Umbilical cord (tissue), 2 donors: ENCODE results near the gene RHEX. TPM values are rescaled to one million over a fixed set of nuclear protein-coding genes. Genes with fewer than 3 reads are reported as not detected.

Experiments used
- DNase-seq: peaks from one replicate; pipeline ENCODE4 v3.0.0-alpha.2; 2015; ENCODE audit warnings: low spot score
- total RNA-seq: library from RNA; depleted of rRNA; stranded (reverse); fragments of >200 nt; gene quantifications from one replicate; pipeline ENCODE4 v1.2.3, GENCODE V29; 2014; ENCODE audit warnings: low replicate concordance; ENCODE audit not compliant: insufficient read depth

The RHEX gene
- total RNA-seq, 1 donor from 2014 or later = 4.1 TPM

- no peak for DNase-seq
Measured at GRCh38 chr1:206089341-206089740, 36.4 kb downstream of the RHEX start.

- no peak for DNase-seq
Measured at GRCh38 chr1:206094024-206094423, 41.1 kb downstream of the RHEX start.

- DNase-seq = no peak
Measured at GRCh38 chr1:206097381-206097780, 44.4 kb downstream of the RHEX start.

- DNase-seq = no peak
Measured at GRCh38 chr1:206098242-206098919, 45.4 kb downstream of the RHEX start.

GRCh38 chr1:206100226-206100815, 47.3 kb downstream of the RHEX start:
- peak; percentile 84 for DNase-seq

GRCh38 chr1:206101351-206102045, 48.5 kb downstream of the RHEX start:
- no peak for DNase-seq

GRCh38 chr1:206102292-206102936, 49.4 kb downstream of the RHEX start:
- peak; percentile 56 for DNase-seq

- no peak for DNase-seq
Measured at GRCh38 chr1:206103979-206104378, 51.0 kb downstream of the RHEX start.

- DNase-seq = no peak
Measured at GRCh38 chr1:206105464-206105995, 52.6 kb downstream of the RHEX start.

GRCh38 chr1:206106328-206107167, 53.6 kb downstream of the RHEX start:
- DNase-seq = peak; percentile 90

- no peak for DNase-seq
Measured at GRCh38 chr1:206107168-206107544, 54.2 kb downstream of the RHEX start.

GRCh38 chr1:206108635-206109034, 55.7 kb downstream of the RHEX start:
- DNase-seq = no peak

- DNase-seq = no peak
Measured at GRCh38 chr1:206109718-206110117, 56.7 kb downstream of the RHEX start.

- DNase-seq = no peak
Measured at GRCh38 chr1:206110161-206110560, 57.2 kb downstream of the RHEX start.

- no peak for DNase-seq
Measured at GRCh38 chr1:206110820-206111219, 57.8 kb downstream of the RHEX start.

GRCh38 chr1:206111271-206111927, 58.4 kb downstream of the RHEX start:
- DNase-seq = no peak

GRCh38 chr1:206112600-206113301, 59.8 kb downstream of the RHEX start:
- DNase-seq = no peak

GRCh38 chr1:206114692-206115640, 62.0 kb downstream of the RHEX start:
- no peak for DNase-seq

- no peak for DNase-seq
Measured at GRCh38 chr1:206115791-206116190, 62.8 kb downstream of the RHEX start.
